HEK293T (cell line): Measurements from ENCODE around the gene APC2.

ENCODE experiments used
- CTCF ChIA-PET: fragments of 350-600 bp; formaldehyde crosslinking; extraction: SDS; loops from one replicate; lab custom pipeline; 2021; ENCODE audit warnings: antibody characterized with exemption, inconsistent platforms; lab: Yijun Ruan, JAX
- POLR2A ChIA-PET: fragments of 350-600 bp; formaldehyde crosslinking; extraction: SDS; loops from one replicate; lab custom pipeline; 2020; ENCODE audit warnings: antibody characterized with exemption, inconsistent platforms; lab: Yijun Ruan, JAX
- DNase-seq: peaks from one replicate; pipeline ENCODE4 v3.0.0; 2012; ENCODE audit warnings: mixed read lengths; ENCODE audit errors: extremely low spot score
- ARNT ChIP-seq: fragments of 450-650 bp; IDR thresholded peaks from 2 replicates; pipeline ENCODE4 v1.6.1; 2017; ENCODE audit warnings: mild to moderate bottlenecking
- ELF4 ChIP-seq: fragments of 450-650 bp; IDR thresholded peaks from 2 replicates; pipeline ENCODE4 v1.6.1; 2017; ENCODE audit warnings: antibody characterized with exemption
- FOXA1 ChIP-seq: fragments of 450-650 bp; IDR thresholded peaks from 2 replicates; pipeline ENCODE4 v1.6.1; 2016; ENCODE audit warnings: mild to moderate bottlenecking
- FOXK2 ChIP-seq: fragments of 450-650 bp; IDR thresholded peaks from 2 replicates; pipeline ENCODE4 v1.6.1; 2016; ENCODE audit warnings: mild to moderate bottlenecking
- FOXM1 ChIP-seq: fragments of 450-650 bp; IDR thresholded peaks from 2 replicates; pipeline ENCODE4 v1.6.1; 2017; ENCODE audit warnings: mild to moderate bottlenecking, borderline replicate concordance
- HDGF ChIP-seq: fragments of 450-650 bp; IDR thresholded peaks from 2 replicates; pipeline ENCODE4 v1.6.1; 2017; ENCODE audit warnings: antibody characterized with exemption, borderline replicate concordance
- L3MBTL2 ChIP-seq: fragments of 450-650 bp; conservative IDR thresholded peaks from 2 replicates; pipeline ENCODE4 v1.6.1; 2016; ENCODE audit warnings: mild to moderate bottlenecking
- LEF1 ChIP-seq: fragments of 450-650 bp; IDR thresholded peaks from 2 replicates; pipeline ENCODE4 v1.6.1; 2017; ENCODE audit warnings: mild to moderate bottlenecking, borderline replicate concordance
- NFRKB ChIP-seq: fragments of 450-650 bp; IDR thresholded peaks from 2 replicates; pipeline ENCODE4 v1.6.1; 2016; ENCODE audit warnings: mild to moderate bottlenecking, moderate library complexity
- PKNOX1 ChIP-seq: fragments of 450-650 bp; IDR thresholded peaks from 2 replicates; pipeline ENCODE4 v1.6.1; 2016
- SP1 ChIP-seq: fragments of 450-650 bp; IDR thresholded peaks from 2 replicates; pipeline ENCODE4 v1.6.1; 2017
- SUZ12 ChIP-seq: fragments of 450-650 bp; IDR thresholded peaks from 2 replicates; pipeline ENCODE4 v1.6.1; 2016; ENCODE audit warnings: mild to moderate bottlenecking
- TARDBP ChIP-seq: fragments of 450-650 bp; IDR thresholded peaks from 2 replicates; pipeline ENCODE4 v1.6.1; 2016
- ZNF384 ChIP-seq: fragments of 450-650 bp; IDR thresholded peaks from 2 replicates; pipeline ENCODE4 v1.6.1; 2016

The APC2 gene

GRCh38 chr19:1502433-1503088, 52.6 kb downstream of the APC2 start:
- POLR2A ChIA-PET = interaction anchor here (1.0 kb wide), 1 partner anchor 89 kb away, joined by 4 read pairs; no protein-coding TSS in a partner anchor

GRCh38 chr19:1503089-1503924, 53.4 kb downstream of the APC2 start:
- DNase-seq = peak; percentile 66
- POLR2A ChIA-PET = interaction anchor here (1.0 kb wide), 1 partner anchor 88 kb away, joined by 4 read pairs; no protein-coding TSS in a partner anchor
- CTCF ChIA-PET = interaction anchor here (1.0 kb wide), 1 partner anchor 13 kb away, joined by 4 read pairs; the partner anchor contains the start of gene REEP6
- peak; percentile 14; the same call in 1 of the 2 replicates for TF ChIP-seq HDGF
- TF ChIP-seq NFRKB = no peak
- peak; percentile 96 for TF ChIP-seq L3MBTL2
- TF ChIP-seq PKNOX1 = peak; percentile 92
- peak; percentile 70; the same call in 1 of the 2 replicates for TF ChIP-seq TARDBP

More at GRCh38 chr19:1502433-1503088, 52.6 kb downstream of the APC2 start:
- DNase-seq = no peak
- TF ChIP-seq FOXM1 = no peak
- TF ChIP-seq ZNF384 = no peak
- TF ChIP-seq L3MBTL2 = no peak
- TF ChIP-seq ELF4 = no peak
- no peak for TF ChIP-seq PKNOX1
- TF ChIP-seq SUZ12 = no peak
- no peak for TF ChIP-seq FOXK2
- no peak for TF ChIP-seq SP1
- TF ChIP-seq NFRKB = no peak
- CTCF ChIA-PET = no interaction called here

- ChIA-PET CTCF (interaction anchor here (0.6 to 1.0 kb wide), 2 partner anchors 13 to 193 kb away, joined by 3 to 4 read pairs; partner anchors contain the start of gene REEP6), POLR2A (no interaction called here)
- no peak for TF ChIP-seq HDGF
- no peak for TF ChIP-seq L3MBTL2
- no peak for TF ChIP-seq ZNF384
- no peak for TF ChIP-seq FOXA1
- no peak for TF ChIP-seq ELF4
- TF ChIP-seq PKNOX1 = no peak
- TF ChIP-seq SP1 = no peak
- no peak for TF ChIP-seq TARDBP
- TF ChIP-seq ARNT = no peak
- no peak for TF ChIP-seq LEF1
- DNase-seq = no peak
These were observed 54.2 kb downstream of the APC2 start for GRCh38 chr19:1503925-1504773.

GRCh38 chr19:1505012-1505411, 55.1 kb downstream of the APC2 start:
- CTCF ChIA-PET = interaction anchor here (0.6 to 0.9 kb wide), 2 partner anchors 192 to 580 kb away, joined by 3 to 4 read pairs; no protein-coding TSS in a partner anchor
- POLR2A ChIA-PET = interaction anchor here (1.0 kb wide), 1 partner anchor 12 kb away, joined by 4 read pairs; no protein-coding TSS in a partner anchor
- no peak for DNase-seq
- TF ChIP-seq L3MBTL2 (no peak), SP1 (no peak), ELF4 (no peak), NFRKB (no peak), SUZ12 (no peak), TARDBP (no peak), PKNOX1 (no peak)

- TF ChIP-seq ELF4 (no peak), LEF1 (no peak), ARNT (no peak), PKNOX1 (no peak)
- POLR2A ChIA-PET = interaction anchor here (1.0 to 1.2 kb wide), 2 partner anchors 13 to 85 kb away, joined by 3 to 4 read pairs; no protein-coding TSS in a partner anchor
- no peak for DNase-seq
- CTCF ChIA-PET = interaction anchor here (0.9 kb wide), 1 partner anchor 582 kb away, joined by 4 read pairs; no protein-coding TSS in a partner anchor
These were observed 56.3 kb downstream of the APC2 start for GRCh38 chr19:1505991-1506881.
